GM21529 (cell line): ENCODE data around the gene SERINC2.

Experiments used
- ATAC-seq: cut with Tn5 transposase; IDR thresholded peaks from one replicate; pipeline ENCODE4 v1.9.1; 2021; ENCODE audit not compliant: unreplicated experiment

SERINC2 gene

GRCh38 chr1:31412732-31413404, at the start of gene SERINC2:
SERINC2 (plus strand) TSS chr1:31413213; CDS start chr1:31413266, 53 bp downstream.
- ATAC-seq: no peak

- no peak for ATAC-seq
These were observed 48.3 kb upstream of the SERINC2 start for GRCh38 chr1:31364561-31365250.

- no peak for ATAC-seq
These were observed 46.2 kb upstream of the SERINC2 start for GRCh38 chr1:31366796-31367195.

- ATAC-seq: no peak
These were observed 44.4 kb upstream of the SERINC2 start for GRCh38 chr1:31368611-31369107.

GRCh38 chr1:31370021-31370420, 43.0 kb upstream of the SERINC2 start:
- ATAC-seq: no peak

- no peak for ATAC-seq
These were observed 42.4 kb upstream of the SERINC2 start for GRCh38 chr1:31370565-31370964.

GRCh38 chr1:31371121-31371959, 41.7 kb upstream of the SERINC2 start:
- ATAC-seq: no peak

- no peak for ATAC-seq
These were observed 41.0 kb upstream of the SERINC2 start for GRCh38 chr1:31372051-31372450.

GRCh38 chr1:31372751-31373055, 40.3 kb upstream of the SERINC2 start:
- ATAC-seq: no peak

GRCh38 chr1:31373056-31373896, 39.7 kb upstream of the SERINC2 start, which contains the start of gene FABP3:
FABP3 (minus strand) TSS chr1:31373076; CDS start chr1:31373014, 62 bp downstream.
- ATAC-seq: no peak

GRCh38 chr1:31373897-31374486, 39.0 kb upstream of the SERINC2 start:
- no peak for ATAC-seq

- no peak for ATAC-seq
These were observed 38.4 kb upstream of the SERINC2 start for GRCh38 chr1:31374511-31375196.

- ATAC-seq: no peak
These were observed 36.5 kb upstream of the SERINC2 start for GRCh38 chr1:31376375-31377134.

GRCh38 chr1:31377364-31377863, 35.6 kb upstream of the SERINC2 start:
- no peak for ATAC-seq

GRCh38 chr1:31378001-31378400, 35.0 kb upstream of the SERINC2 start:
- no peak for ATAC-seq

- ATAC-seq: no peak
These were observed 32.8 kb upstream of the SERINC2 start for GRCh38 chr1:31380181-31380580.

- no peak for ATAC-seq
These were observed 31.4 kb upstream of the SERINC2 start for GRCh38 chr1:31381394-31382294.
